ENCODE data around the gene CD72. TPM values are rescaled to one million over a fixed set of nuclear protein-coding genes. Genes with fewer than 3 reads are reported as not detected.

The CD72 gene
- total RNA-seq, 1 experiment from 2014 or later, result 0.15 TPM

GRCh38 chr9:35561468-35562261 is 56.5 kb downstream of the CD72 start:
- POLR2A ChIA-PET (ENCODE audit: unreplicated experiment), result no interaction called here
- Histone ChIP-seq H3K36me3 (ENCODE audit: low read depth, low read length) (no peaks in the 10 kb centered on the region), H4K20me1 (ENCODE audit: low read length) (no peaks in the 10 kb centered on the region), H3K27me3 (ENCODE audit: low read length) (no peaks in the 10 kb centered on the region), H3F3A (ENCODE audit: low read length, unreplicated experiment) (no peaks in the 10 kb centered on the region), H3K79me2 (ENCODE audit: low read length) (no peaks in the 10 kb centered on the region), H3K4me2 (ENCODE audit: low read length) (no peak overlapping the region), H3K4me3 (ENCODE audit: low read length) (no peak overlapping the region), H3K9ac (ENCODE audit: low read length) (no peak overlapping the region), H3K4me1 (ENCODE audit: insufficient read depth, low read length) (no peaks in the 10 kb centered on the region), H3K27ac (ENCODE audit: low read length) (no peak overlapping the region), H2AFZ (ENCODE audit: low read length) (no peak overlapping the region), H3K9me2 (replicated peaks; ENCODE audit: low read length) (no peaks in the 10 kb centered on the region), H3K9me3 (ENCODE audit: low read length) (no peaks in the 10 kb centered on the region)
- no TSS peak for BruUV-seq (replicated peaks)
- CTCF ChIA-PET, result no interaction called here
- intact Hi-C loops (cut with micrococcal nuclease), result no loop called here
- ATAC-seq, result no peak
- TF ChIP-seq CTCF (conservative IDR thresholded peaks at IDR 0.05; ENCODE audit: low read depth, low read length) (no peak), EZH2 (IDR thresholded peaks at IDR 0.05; ENCODE audit: low read length, unreplicated experiment) (no peak), EZH2phosphoT487 (IDR thresholded peaks at IDR 0.05; ENCODE audit: borderline replicate concordance, low read length) (no peak)
- DNase-seq, result no peak

- TF ChIP-seq EZH2 (IDR thresholded peaks at IDR 0.05; ENCODE audit: low read length, unreplicated experiment) (no peak), CTCF (conservative IDR thresholded peaks at IDR 0.05; ENCODE audit: low read depth, low read length) (no peak), EZH2phosphoT487 (IDR thresholded peaks at IDR 0.05; ENCODE audit: borderline replicate concordance, low read length) (no peak)
- no peak overlapping the region for H3K4me3 ChIP-seq (ENCODE audit: low read length)
- no peak overlapping the region for H3K4me2 ChIP-seq (ENCODE audit: low read length)
- H3K4me1 ChIP-seq (ENCODE audit: insufficient read depth, low read length), result no peaks in the 10 kb centered on the region
- ATAC-seq (no peak), DNase-seq (no peak)
- no peak overlapping the region for H3K27ac ChIP-seq (ENCODE audit: low read length)
- no peaks in the 10 kb centered on the region for H3K27me3 ChIP-seq (ENCODE audit: low read length)
- no peaks in the 10 kb centered on the region for H3F3A ChIP-seq (ENCODE audit: low read length, unreplicated experiment)
- H4K20me1 ChIP-seq (ENCODE audit: low read length), result no peaks in the 10 kb centered on the region
- ChIA-PET CTCF (no interaction called here), POLR2A (ENCODE audit: unreplicated experiment) (no interaction called here)
- H2AFZ ChIP-seq (ENCODE audit: low read length), result no peak overlapping the region
- H3K36me3 ChIP-seq (ENCODE audit: low read depth, low read length), result no peaks in the 10 kb centered on the region
- H3K9me2 ChIP-seq (replicated peaks; ENCODE audit: low read length), result no peaks in the 10 kb centered on the region
- no peaks in the 10 kb centered on the region for H3K9me3 ChIP-seq (ENCODE audit: low read length)
- intact Hi-C loops (cut with micrococcal nuclease), result no loop called here
- BruUV-seq (replicated peaks), result no TSS peak
- no peak overlapping the region for H3K9ac ChIP-seq (ENCODE audit: low read length)
- no peaks in the 10 kb centered on the region for H3K79me2 ChIP-seq (ENCODE audit: low read length)
Observed at GRCh38 chr9:35560625-35561337, 57.4 kb downstream of the CD72 start.

Small RNA genes within 50 kb of the gene (microRNA-seq; reads per million reads assigned to microRNA genes)
- 2.0 reads per million for gene MIR4667 (ENCODE audit: unreplicated experiment)

Other genes starting within 250 kb of the CD72 start
- gene RUSC2, start 128.3 kb downstream of the CD72 start, total RNA-seq (2014; rRNA removed), result 10.7 and 13.3 TPM in 2 replicates
- 11.2 and 25.2 TPM in 2 replicates for gene TESK1, start 13.2 kb downstream of the CD72 start, total RNA-seq (2014; rRNA removed)
- gene SIT1, start 32.5 kb upstream of the CD72 start, total RNA-seq (2014; rRNA removed), result not detected in 2 replicates
- 23,421 and 36,790 TPM in 2 replicates for gene RMRP, start 39.6 kb upstream of the CD72 start, total RNA-seq (2014; rRNA removed)
- gene CCDC107, start 39.9 kb upstream of the CD72 start, total RNA-seq (2014; rRNA removed), result 34.9 and 37.0 TPM in 2 replicates
- gene ARHGEF39, start 46.8 kb upstream of the CD72 start, total RNA-seq (2014; rRNA removed), result 2.6 and 4.1 TPM in 2 replicates
- 7.7 and 11.2 TPM in 2 replicates for gene CA9, start 55.5 kb upstream of the CD72 start, total RNA-seq (2014; rRNA removed)
- 7.0 and 10.4 TPM in 2 replicates for gene TPM2, start 71.5 kb upstream of the CD72 start, total RNA-seq (2014; rRNA removed)
- gene TLN1, start 113.8 kb upstream of the CD72 start, total RNA-seq (2014; rRNA removed), result 118 and 153 TPM in 2 replicates
- gene CREB3, start 114.3 kb upstream of the CD72 start, total RNA-seq (2014; rRNA removed), result 34.8 and 47.1 TPM in 2 replicates
- gene GBA2, start 130.8 kb upstream of the CD72 start, total RNA-seq (2014; rRNA removed), result 60.9 and 81.7 TPM in 2 replicates
- gene RGP1, start 130.9 kb upstream of the CD72 start, total RNA-seq (2014; rRNA removed), result 13.8 and 14.3 TPM in 2 replicates
- 145 and 149 TPM in 2 replicates for gene MSMP, start 135.9 kb upstream of the CD72 start, total RNA-seq (2014; rRNA removed)
- gene NPR2, start 173.2 kb upstream of the CD72 start, total RNA-seq (2014; rRNA removed), result 1.0 and 1.5 TPM in 2 replicates
- gene SPAG8, start 193.8 kb upstream of the CD72 start, total RNA-seq (2014; rRNA removed), result not detected in 2 replicates
- gene HINT2, start 196.6 kb upstream of the CD72 start, total RNA-seq (2014; rRNA removed), result 69.7 and 78.5 TPM in 2 replicates
- gene FAM221B, start 210.3 kb upstream of the CD72 start, total RNA-seq (2014; rRNA removed), result 0.29 TPM in 1 of 2 replicates, not detected in the other
- 1.6 and 2.4 TPM in 2 replicates for gene TMEM8B, start 210.8 kb upstream of the CD72 start, total RNA-seq (2014; rRNA removed)

Data from PC-3 (cell line).